ENCODE data around the gene APOBEC3A. TPM values are rescaled to one million over a fixed set of nuclear protein-coding genes. Genes with fewer than 3 reads are reported as not detected.

APOBEC3A gene
- total and polyA plus RNA-seq, 2 of the 4 experiments (the other 2 are of a cell fraction) = not detected

DNA sequence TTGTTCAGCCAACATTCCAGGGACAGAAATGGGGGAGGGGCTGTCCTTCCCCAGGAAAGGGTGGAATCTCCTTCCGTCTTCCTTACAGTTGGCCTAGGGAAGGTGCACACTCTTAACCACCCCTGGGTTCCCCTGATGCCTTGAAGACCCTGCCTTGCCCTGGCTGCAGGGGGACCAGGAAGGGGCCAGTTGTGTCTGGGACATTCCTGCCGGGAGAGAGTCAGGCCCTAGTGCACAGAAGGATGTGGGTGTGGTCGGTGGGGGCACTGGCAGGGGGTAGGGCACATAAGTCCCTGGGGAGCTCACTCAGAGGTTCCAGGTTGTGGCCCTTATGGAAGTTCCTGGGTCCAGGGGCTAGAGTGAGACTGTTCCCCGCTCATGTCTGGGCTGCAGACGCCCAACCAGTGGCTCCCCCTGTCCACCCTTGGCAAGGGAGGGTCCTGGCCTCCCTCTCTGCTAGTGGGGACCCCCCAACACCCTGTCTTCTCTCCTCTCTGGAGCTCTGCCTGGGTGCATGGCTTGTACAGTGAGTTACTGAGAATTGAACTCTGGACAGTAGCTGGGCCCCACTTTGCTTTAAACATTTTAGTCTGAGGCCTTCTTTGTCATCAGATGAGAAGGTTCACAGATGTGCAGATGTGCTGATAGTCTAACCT lies 2.0 kb upstream of the APOBEC3A start:
- Histone ChIP-seq H4K5ac (ENCODE audit: low read depth, low read length) (no peak overlapping the region), H2BK15ac (ENCODE audit: low read depth, low read length) (no peak overlapping the region), H2BK120ac (ENCODE audit: low read depth, low read length) (no peak overlapping the region), H4K20me1 (ENCODE audit: insufficient read depth, low read length) (no peaks in the 10 kb centered on the region; the same call in 1 of the 2 replicates), H3K9ac (ENCODE audit: low read depth, low read length) (no peak overlapping the region), H3K23ac (ENCODE audit: low read depth, low read length) (no peak overlapping the region), H3K9me3 (ENCODE audit: control insufficient read depth, insufficient read depth, low read length) (no peaks in the 10 kb centered on the region), H3K79me1 (ENCODE audit: low read depth in 1 of 2, low read length in 2 of 2) (no peaks in the 10 kb centered on the region), H3K4ac (ENCODE audit: low read depth, low read length) (no peak overlapping the region), H3K9me1 (ENCODE audit: insufficient read depth, low read length) (no peaks in the 10 kb centered on the region), H2BK20ac (ENCODE audit: low read depth, low read length) (no peak overlapping the region), H4K8ac (ENCODE audit: low read depth in 2 of 2, low read length in 2 of 2) (no peak overlapping the region), H3K14ac (replicated peaks; ENCODE audit: low read depth, low read length) (no peak overlapping the region), H3K18ac (ENCODE audit: low read depth, low read length) (no peak overlapping the region), H3K56ac (ENCODE audit: extremely low read depth, insufficient read depth, low read length) (no peak overlapping the region), H2BK5ac (ENCODE audit: low read depth, low read length, poor library complexity, severe bottlenecking) (no peak overlapping the region), H3K27ac (ENCODE audit: insufficient read depth, low read length) (no peak overlapping the region), H3K36me3 (ENCODE audit: control insufficient read depth, insufficient read depth, low read length) (no peaks in the 10 kb centered on the region), H3K27me3 (ENCODE audit: control insufficient read depth, insufficient read depth, low read length) (peaks cover 73% of the 10 kb centered on the region), H2AK9ac (replicated peaks; ENCODE audit: low read depth, low read length, poor library complexity) (peak overlapping the region; percentile 28), H3K4me3 (ENCODE audit: insufficient read depth, low read depth, low read length) (no peak overlapping the region), H2AFZ (replicated peaks; ENCODE audit: low read length, poor library complexity) (no peak overlapping the region), H3K4me1 (ENCODE audit: control insufficient read depth, insufficient read depth, low read length) (no peaks in the 10 kb centered on the region), H3K4me2 (ENCODE audit: low read depth, low read length) (no peak overlapping the region), H4K91ac (ENCODE audit: insufficient read depth, low read depth, low read length) (no peak overlapping the region), H2AK5ac (ENCODE audit: low read depth, low read length) (no peak overlapping the region)
- CTCF ChIA-PET = no interaction called here
- no TSS peak for BruUV-seq (replicated peaks)
- ATAC-seq (ENCODE audit: low read depth) (no peak), DNase-seq (no peak)
- in situ Hi-C loops (cut with MboI; ENCODE audit: low sequenced_read_pairs) = no loop called here
- TF ChIP-seq POLR2A (IDR thresholded peaks at IDR 0.05; ENCODE audit: low read depth, low read length) (no peak), BHLHE40 (IDR thresholded peaks at IDR 0.05; ENCODE audit: low read depth, low read length) (no peak)
- POLR2A ChIA-PET (ENCODE audit: unreplicated experiment) = no interaction called here
- dilution Hi-C loops (cut with HindIII; ENCODE audit: low sequenced_read_pairs, unreplicated experiment) = no loop called here
- WGBS, 2 experiments (ENCODE audit: extremely low coverage in 2 of 2, insufficient read length in 1 of 2) = no CpG with 5 or more reads among the region's 5 CpGs
- intact Hi-C loops (cut with micrococcal nuclease) = no loop called here
